Measurements from ENCODE around the gene KRT23.

KRT23 gene

GRCh38 chr17:40888196-40888720 lies 49.2 kb downstream of the KRT23 start:
- H3K9me3 ChIP-seq (ENCODE audit: control insufficient read depth, insufficient read depth, low read depth, low read length), result no peaks in the 10 kb centered on the region
- peaks cover 6% of the 10 kb centered on the region; the same call in 1 of the 2 replicates for H3K27me3 ChIP-seq (ENCODE audit: control insufficient read depth, insufficient read depth, low read length)
- no peak overlapping the region for H3K9ac ChIP-seq (ENCODE audit: low read length)
- H3K36me3 ChIP-seq (ENCODE audit: control insufficient read depth, insufficient read depth, low read length), result no peaks in the 10 kb centered on the region
- H3K27ac ChIP-seq (ENCODE audit: low read depth, low read length), result no peak overlapping the region
- no peaks in the 10 kb centered on the region for H3K4me1 ChIP-seq (ENCODE audit: control insufficient read depth, insufficient read depth, low read length)
- H3K4me3 ChIP-seq (ENCODE audit: low read depth, low read length), result no peak overlapping the region

- H3K27ac ChIP-seq (ENCODE audit: low read depth, low read length), result no peak overlapping the region
- no peaks in the 10 kb centered on the region for H3K36me3 ChIP-seq (ENCODE audit: control insufficient read depth, insufficient read depth, low read length)
- H3K27me3 ChIP-seq (ENCODE audit: control insufficient read depth, insufficient read depth, low read length), result peaks cover 6% of the 10 kb centered on the region; the same call in 1 of the 2 replicates
- H3K9me3 ChIP-seq (ENCODE audit: control insufficient read depth, insufficient read depth, low read depth, low read length), result no peaks in the 10 kb centered on the region
- no peaks in the 10 kb centered on the region for H3K4me1 ChIP-seq (ENCODE audit: control insufficient read depth, insufficient read depth, low read length)
- H3K4me3 ChIP-seq (ENCODE audit: low read depth, low read length), result no peak overlapping the region
- H3K9ac ChIP-seq (ENCODE audit: low read length), result no peak overlapping the region
These were observed 51.4 kb downstream of the KRT23 start for GRCh38 chr17:40886090-40886489.

DNA sequence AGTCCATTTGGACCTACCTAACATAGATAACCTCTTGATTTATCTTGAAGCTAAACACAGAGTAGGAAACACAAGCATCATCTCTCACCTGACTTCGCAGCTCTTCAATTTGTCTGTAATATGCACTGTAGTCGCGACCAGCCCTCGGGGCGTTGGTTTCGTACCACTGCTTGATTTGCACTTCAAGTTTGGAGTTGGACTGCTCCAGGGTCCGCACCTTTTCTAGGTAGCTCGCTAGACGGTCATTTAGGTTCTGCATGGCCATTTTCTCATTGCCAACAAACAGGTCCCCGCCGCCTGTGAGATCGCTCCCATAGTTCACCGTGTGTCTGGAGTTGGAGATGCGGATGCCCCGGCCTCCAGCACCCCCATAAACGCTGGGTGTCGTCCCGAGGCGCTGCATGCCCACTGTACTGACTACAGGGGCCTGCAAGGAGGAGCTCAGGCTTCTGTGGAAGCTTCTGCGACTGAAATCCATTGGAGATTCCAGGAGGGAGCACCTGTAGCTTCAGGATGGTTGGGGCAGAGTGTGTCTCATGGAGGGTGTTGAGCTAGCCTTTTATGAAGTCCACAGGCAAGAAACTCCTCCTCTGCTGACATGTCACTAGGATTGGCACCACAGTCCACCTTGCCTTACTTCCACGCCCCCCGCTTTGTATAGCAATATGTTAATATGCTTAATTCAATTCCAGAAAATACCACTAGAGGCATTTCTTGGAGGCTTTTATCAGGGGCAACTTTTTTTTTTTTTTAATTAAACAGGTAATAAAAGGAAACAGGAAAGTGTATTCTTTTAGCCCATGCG lies 52.5 kb downstream of the KRT23 start, which contains the start of gene KRT20:
Gene KRT20 (minus strand): TSS at position 535 of the 805 bp plus-strand sequence. CDS start 57 bp downstream, at position 478.
- Histone ChIP-seq H3K4me1 (ENCODE audit: control insufficient read depth, insufficient read depth, low read length) (no peaks in the 10 kb centered on the region), H3K36me3 (ENCODE audit: control insufficient read depth, insufficient read depth, low read length) (no peaks in the 10 kb centered on the region), H3K4me3 (ENCODE audit: low read depth, low read length) (no peak within 1 kb of the TSS), H3K27me3 (ENCODE audit: control insufficient read depth, insufficient read depth, low read length) (peaks cover 6% of the 10 kb centered on the region; the same call in 1 of the 2 replicates), H3K27ac (ENCODE audit: low read depth, low read length) (no peak within 1 kb of the TSS), H3K9me3 (ENCODE audit: control insufficient read depth, insufficient read depth, low read depth, low read length) (no peaks in the 10 kb centered on the region), H3K9ac (ENCODE audit: low read length) (no peak within 1 kb of the TSS)

GRCh38 chr17:40883626-40884334 lies 53.7 kb downstream of the KRT23 start:
- Histone ChIP-seq H3K9ac (ENCODE audit: low read length) (no peak overlapping the region), H3K36me3 (ENCODE audit: control insufficient read depth, insufficient read depth, low read length) (no peaks in the 10 kb centered on the region), H3K4me1 (ENCODE audit: control insufficient read depth, insufficient read depth, low read length) (no peaks in the 10 kb centered on the region), H3K27me3 (ENCODE audit: control insufficient read depth, insufficient read depth, low read length) (peaks cover 2% of the 10 kb centered on the region; the same call in 1 of the 2 replicates), H3K4me3 (ENCODE audit: low read depth, low read length) (no peak overlapping the region), H3K9me3 (ENCODE audit: control insufficient read depth, insufficient read depth, low read depth, low read length) (no peaks in the 10 kb centered on the region), H3K27ac (ENCODE audit: low read depth, low read length) (no peak overlapping the region)

DNA sequence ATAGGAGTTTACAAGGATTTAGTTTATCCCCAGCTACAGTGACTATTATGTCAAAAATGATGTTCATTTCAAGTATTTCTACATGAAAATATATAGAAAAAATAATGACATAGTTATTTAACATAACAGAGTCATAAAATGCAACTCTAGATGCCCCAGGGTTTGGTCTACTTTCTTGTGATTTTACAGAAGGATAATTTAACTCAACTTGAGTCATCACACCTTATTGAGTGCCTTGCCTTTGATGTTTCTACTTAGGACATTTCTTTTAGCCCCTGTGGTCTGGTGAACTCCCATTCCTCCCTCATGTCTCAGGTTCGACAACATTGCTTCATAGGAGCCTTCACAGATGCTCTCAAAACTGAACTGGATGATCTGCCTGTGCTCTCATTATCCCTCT lies 54.4 kb downstream of the KRT23 start:
- Histone ChIP-seq H3K9me3 (ENCODE audit: control insufficient read depth, insufficient read depth, low read depth, low read length) (no peaks in the 10 kb centered on the region), H3K27me3 (ENCODE audit: control insufficient read depth, insufficient read depth, low read length) (no peaks in the 10 kb centered on the region), H3K27ac (ENCODE audit: low read depth, low read length) (no peak overlapping the region), H3K36me3 (ENCODE audit: control insufficient read depth, insufficient read depth, low read length) (no peaks in the 10 kb centered on the region), H3K4me1 (ENCODE audit: control insufficient read depth, insufficient read depth, low read length) (no peaks in the 10 kb centered on the region), H3K9ac (ENCODE audit: low read length) (no peak overlapping the region), H3K4me3 (ENCODE audit: low read depth, low read length) (no peak overlapping the region)

GRCh38 chr17:40879026-40879425 lies 58.4 kb downstream of the KRT23 start:
- H3K27me3 ChIP-seq (ENCODE audit: control insufficient read depth, insufficient read depth, low read length), result no peaks in the 10 kb centered on the region

GRCh38 chr17:40878044-40878443 lies 59.4 kb downstream of the KRT23 start:
- Histone ChIP-seq H3K36me3 (ENCODE audit: control insufficient read depth, insufficient read depth, low read length) (no peaks in the 10 kb centered on the region), H3K4me1 (ENCODE audit: control insufficient read depth, insufficient read depth, low read length) (peaks cover 9% of the 10 kb centered on the region), H3K9ac (ENCODE audit: low read length) (no peak overlapping the region), H3K9me3 (ENCODE audit: control insufficient read depth, insufficient read depth, low read depth, low read length) (no peaks in the 10 kb centered on the region), H3K27ac (ENCODE audit: low read depth, low read length) (no peak overlapping the region), H3K4me3 (ENCODE audit: low read depth, low read length) (no peak overlapping the region), H3K27me3 (ENCODE audit: control insufficient read depth, insufficient read depth, low read length) (no peaks in the 10 kb centered on the region)

More at GRCh38 chr17:40879026-40879425, 58.4 kb downstream of the KRT23 start:
- no peaks in the 10 kb centered on the region for H3K36me3 ChIP-seq (ENCODE audit: control insufficient read depth, insufficient read depth, low read length)
- no peak overlapping the region for H3K27ac ChIP-seq (ENCODE audit: low read depth, low read length)
- no peak overlapping the region for H3K9ac ChIP-seq (ENCODE audit: low read length)
- no peak overlapping the region for H3K4me3 ChIP-seq (ENCODE audit: low read depth, low read length)
- H3K4me1 ChIP-seq (ENCODE audit: control insufficient read depth, insufficient read depth, low read length), result peaks cover 2% of the 10 kb centered on the region
- no peaks in the 10 kb centered on the region for H3K9me3 ChIP-seq (ENCODE audit: control insufficient read depth, insufficient read depth, low read depth, low read length)

DNA sequence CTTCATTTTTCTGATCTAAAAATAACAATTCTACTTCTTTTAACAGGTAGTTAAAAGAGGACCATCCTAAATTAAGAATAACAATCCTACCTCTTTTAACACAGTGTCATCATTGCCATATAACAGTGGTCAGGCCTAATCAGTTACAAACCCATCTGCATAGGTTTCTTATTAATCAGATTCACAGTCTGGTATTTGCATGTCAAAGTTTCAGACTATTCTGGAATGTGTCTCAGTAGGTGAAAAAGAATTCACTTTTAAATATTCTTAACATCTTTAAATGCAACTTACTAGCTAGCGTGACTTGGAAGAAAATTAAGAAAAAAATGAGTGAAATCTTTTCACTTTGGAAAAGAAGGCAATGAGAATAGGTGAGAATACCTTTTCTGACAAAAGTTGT lies 63.6 kb downstream of the KRT23 start:
- Histone ChIP-seq H3K9me3 (ENCODE audit: control insufficient read depth, insufficient read depth, low read depth, low read length) (no peaks in the 10 kb centered on the region), H3K9ac (ENCODE audit: low read length) (no peak overlapping the region), H3K27me3 (ENCODE audit: control insufficient read depth, insufficient read depth, low read length) (no peaks in the 10 kb centered on the region), H3K36me3 (ENCODE audit: control insufficient read depth, insufficient read depth, low read length) (no peaks in the 10 kb centered on the region), H3K4me3 (ENCODE audit: low read depth, low read length) (no peak overlapping the region), H3K4me1 (ENCODE audit: control insufficient read depth, insufficient read depth, low read length) (peaks cover 9% of the 10 kb centered on the region), H3K27ac (ENCODE audit: low read depth, low read length) (no peak overlapping the region)

DNA sequence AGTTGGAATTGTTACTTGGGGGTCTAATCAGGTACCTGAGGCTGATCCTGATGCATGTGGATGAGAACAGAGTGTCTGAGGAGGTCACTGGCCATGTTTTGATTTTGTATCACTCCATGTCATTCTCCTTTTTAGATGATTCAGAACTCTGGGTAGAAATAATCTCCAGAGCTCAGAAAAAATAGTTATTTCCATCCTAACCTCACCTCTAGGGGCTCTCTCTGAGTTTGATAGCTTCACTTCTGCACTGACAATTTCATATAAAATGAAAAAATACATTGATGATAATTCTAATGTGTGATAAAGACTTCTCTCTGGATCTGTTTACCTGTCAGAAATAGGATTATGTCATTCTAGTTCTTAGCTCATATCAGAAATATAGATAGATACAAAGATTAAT lies 64.2 kb downstream of the KRT23 start:
- Histone ChIP-seq H3K36me3 (ENCODE audit: control insufficient read depth, insufficient read depth, low read length) (no peaks in the 10 kb centered on the region), H3K9ac (ENCODE audit: low read length) (no peak overlapping the region), H3K27me3 (ENCODE audit: control insufficient read depth, insufficient read depth, low read length) (no peaks in the 10 kb centered on the region), H3K4me1 (ENCODE audit: control insufficient read depth, insufficient read depth, low read length) (peaks cover 9% of the 10 kb centered on the region), H3K9me3 (ENCODE audit: control insufficient read depth, insufficient read depth, low read depth, low read length) (no peaks in the 10 kb centered on the region), H3K27ac (ENCODE audit: low read depth, low read length) (no peak overlapping the region), H3K4me3 (ENCODE audit: low read depth, low read length) (no peak overlapping the region)
